Stomach (tissue), 9 donors: Measurements from ENCODE around the gene ZNF821. TPM values are rescaled to one million over a fixed set of nuclear protein-coding genes. Genes with fewer than 3 reads are reported as not detected.

ENCODE experiments used
- DNase-seq, 2 donors: peaks; one replicate each; pipeline versions ENCODE4 v3.0.0 to v3.0.0-alpha.2; 2013 to 2019
- H3K27ac ChIP-seq, 5 donors: fragments of 200-600 bp in 4 of 5; sonication (generic) in 4 of 5; one replicate each; pipeline ENCODE4 v1.5.1; 2013 to 2019; ENCODE audit warnings: mild to moderate bottlenecking in 1 of 5, moderate library complexity in 1 of 5
- H3K27me3 ChIP-seq, 3 donors: fragments of 200-600 bp; sonication (generic); one replicate each; pipeline ENCODE4 v1.5.1; 2017 to 2019; ENCODE audit warnings: mixed run types in 1 of 3
- H3K36me3 ChIP-seq, 4 donors: fragments of 200-600 bp; sonication (generic); 1 replicate in 3 of 4; 2 replicates in 1 of 4; pipeline ENCODE4 v1.5.1; 2016 to 2019
- H3K4me1 ChIP-seq, 4 donors: fragments of 200-600 bp; sonication (generic); one replicate each; pipeline ENCODE4 v1.5.1; 2016 to 2019
- H3K4me3 ChIP-seq, 4 donors: fragments of 200-600 bp; sonication (generic) in 3 of 4; one replicate each; pipeline ENCODE4 v1.5.1; 2016 to 2019; ENCODE audit warnings: mild to moderate bottlenecking in 1 of 4
- H3K9me3 ChIP-seq, 4 donors: fragments of 200-600 bp; sonication (generic); one replicate each; pipeline ENCODE4 v1.5.1; 2016 to 2019
- EP300 ChIP-seq: sonication (generic); formaldehyde crosslinking; IDR thresholded peaks from one replicate; pipeline ENCODE4 v1.6.1; 2017; ENCODE audit warnings: antibody characterized with exemption
- POLR2A ChIP-seq, 4 donors: fragments of 450-650 bp; IDR thresholded peaks; one replicate each; pipeline ENCODE4 v1.6.1; 2016; ENCODE audit warnings: antibody characterized with exemption in 4 of 4, control low read depth in 2 of 4, mild to moderate bottlenecking in 1 of 4, moderate library complexity in 1 of 4
- POLR2AphosphoS5 ChIP-seq, 3 donors: sonication (generic); formaldehyde crosslinking; IDR thresholded peaks; one replicate each; pipeline ENCODE4 v1.6.1; 2016; ENCODE audit warnings: antibody characterized with exemption in 3 of 3
- WGBS, 5 donors: extraction: QIAGEN DNeasy Blood & Tissue Kit in 3 of 5; methylation state at CpG; one replicate each; pipeline versions ENCODE4 v1.1.5 to v1.1.7; 2013 to 2018; 5-methylcytosine and 5-hydroxymethylcytosine counted together
- intact Hi-C: fragments of 100-400 bp; cut with DNase I; formaldehyde crosslinking; loops from one replicate; pipeline ENCODE4 v1.15.1; 2023; ENCODE audit warnings: low total_unique reads
- polyA plus RNA-seq, 3 donors: library from polyadenylated mRNA; stranded (reverse); fragments of 200-250 nt; gene quantifications; one replicate each; pipeline ENCODE4 v1.2.3, GENCODE V29; 2013
- total RNA-seq, 5 donors: library from RNA; depleted of rRNA; stranded (reverse); fragments of >200 nt; gene quantifications; one replicate each; pipeline versions ENCODE4 v1.1.0 to v1.2.3, GENCODE V29; 2014 to 2016
- TF ChIP-seq, protein P1 (sequence below), 7 experiments: fragments of 450-650 bp in 4 of 7; fragments of 200-600 bp in 3 of 7; sonication (generic) in 3 of 7; IDR thresholded peaks; one replicate each; pipeline ENCODE4 v1.5.1; 2016 to 2019; ENCODE audit warnings: antibody characterized with exemption in 7 of 7, control low read depth in 2 of 7, mild to moderate bottlenecking in 1 of 7
- donor health status: healthy with polysubstance abuse.
- donor health status: Bipolar disorder and iron deficiency.
- donor health status: healthy.

ZNF821 gene
- total and polyA plus RNA-seq, 8 donors: 0.45 to 240 (median 5.2) TPM

DNA sequence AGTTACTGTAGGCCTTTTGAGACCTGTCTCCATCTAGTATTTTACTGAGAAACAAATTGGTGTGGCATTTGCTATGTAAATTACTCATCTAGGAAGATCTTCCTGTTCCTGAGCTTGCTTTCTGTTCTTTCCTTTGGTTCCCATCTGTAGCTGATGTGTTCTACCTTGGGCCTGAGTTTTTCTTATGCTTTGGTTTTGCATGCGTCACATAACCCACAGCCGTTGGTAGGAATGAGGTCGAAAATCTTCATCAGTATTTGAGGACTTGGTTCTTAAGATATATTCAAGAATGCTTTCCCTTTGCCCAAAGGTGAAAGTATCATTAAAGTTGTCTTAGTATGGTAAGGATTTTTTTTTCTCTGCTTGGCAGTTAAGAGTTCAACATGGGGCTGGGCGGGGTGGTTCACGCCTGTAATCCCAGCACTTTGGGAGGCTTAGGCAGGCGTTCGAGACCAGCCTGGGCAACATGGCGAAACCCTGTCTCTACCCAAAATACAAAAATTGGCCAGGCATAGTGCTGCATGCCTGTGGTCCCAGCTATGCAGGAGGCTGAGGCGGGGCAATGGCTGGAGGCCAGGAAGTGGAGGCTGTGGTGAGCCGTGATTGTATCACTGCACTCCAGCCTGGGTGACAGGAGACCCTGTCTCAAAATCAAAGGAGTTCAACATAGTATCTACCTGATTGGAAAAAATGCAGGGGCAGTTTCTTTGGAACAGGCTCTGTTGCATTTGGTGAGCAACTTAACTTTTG is 40.1 kb upstream of the ZNF821 start:
- no peak overlapping the region for H3K4me3 ChIP-seq
- H3K9me3 ChIP-seq: no peaks in the 10 kb centered on the region
- H3K4me1 ChIP-seq: peaks cover 19 to 52% (median 33%) of the 10 kb centered on the region in 4 donors
- intact Hi-C loops: no loop called here
- no peaks in the 10 kb centered on the region for H3K27me3 ChIP-seq
- 84 to 90% (median 87%) methylated on average over 10 of the region's 10 CpGs for WGBS, 5 donors
- H3K36me3 ChIP-seq: peaks cover 77 to 100% (median 100%) of the 10 kb centered on the region in 4 donors
- no peak for DNase-seq
- no peak overlapping the region for H3K27ac ChIP-seq
- TF ChIP-seq EP300 (no peak), POLR2A (IDR thresholded peaks at IDR 0.05) (no peak), POLR2AphosphoS5 (IDR thresholded peaks at IDR 0.05) (no peak)
- TF ChIP-seq, protein P1, sequence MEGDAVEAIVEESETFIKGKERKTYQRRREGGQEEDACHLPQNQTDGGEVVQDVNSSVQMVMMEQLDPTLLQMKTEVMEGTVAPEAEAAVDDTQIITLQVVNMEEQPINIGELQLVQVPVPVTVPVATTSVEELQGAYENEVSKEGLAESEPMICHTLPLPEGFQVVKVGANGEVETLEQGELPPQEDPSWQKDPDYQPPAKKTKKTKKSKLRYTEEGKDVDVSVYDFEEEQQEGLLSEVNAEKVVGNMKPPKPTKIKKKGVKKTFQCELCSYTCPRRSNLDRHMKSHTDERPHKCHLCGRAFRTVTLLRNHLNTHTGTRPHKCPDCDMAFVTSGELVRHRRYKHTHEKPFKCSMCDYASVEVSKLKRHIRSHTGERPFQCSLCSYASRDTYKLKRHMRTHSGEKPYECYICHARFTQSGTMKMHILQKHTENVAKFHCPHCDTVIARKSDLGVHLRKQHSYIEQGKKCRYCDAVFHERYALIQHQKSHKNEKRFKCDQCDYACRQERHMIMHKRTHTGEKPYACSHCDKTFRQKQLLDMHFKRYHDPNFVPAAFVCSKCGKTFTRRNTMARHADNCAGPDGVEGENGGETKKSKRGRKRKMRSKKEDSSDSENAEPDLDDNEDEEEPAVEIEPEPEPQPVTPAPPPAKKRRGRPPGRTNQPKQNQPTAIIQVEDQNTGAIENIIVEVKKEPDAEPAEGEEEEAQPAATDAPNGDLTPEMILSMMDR (IDR thresholded peaks at IDR 0.05): no peak

GRCh38 chr16:71920658-71921057 is 36.7 kb upstream of the ZNF821 start:
- H3K36me3 ChIP-seq: peaks cover 69 to 100% (median 100%) of the 10 kb centered on the region in 4 donors
- H3K27me3 ChIP-seq: no peaks in the 10 kb centered on the region
- H3K9me3 ChIP-seq: no peaks in the 10 kb centered on the region
- DNase-seq: no peak
- WGBS, 5 donors: 77 to 84% (median 81%) methylated on average over 2 of the region's 2 CpGs
- no peak overlapping the region for H3K4me3 ChIP-seq
- no peak overlapping the region for H3K27ac ChIP-seq
- peaks cover 0 to 52% (median 24%) of the 10 kb centered on the region in 4 donors for H3K4me1 ChIP-seq
- TF ChIP-seq POLR2A (IDR thresholded peaks at IDR 0.05) (no peak), EP300 (no peak), POLR2AphosphoS5 (IDR thresholded peaks at IDR 0.05) (no peak)
- TF ChIP-seq, protein P1 (IDR thresholded peaks at IDR 0.05): no peak
- intact Hi-C loops: no loop called here

DNA sequence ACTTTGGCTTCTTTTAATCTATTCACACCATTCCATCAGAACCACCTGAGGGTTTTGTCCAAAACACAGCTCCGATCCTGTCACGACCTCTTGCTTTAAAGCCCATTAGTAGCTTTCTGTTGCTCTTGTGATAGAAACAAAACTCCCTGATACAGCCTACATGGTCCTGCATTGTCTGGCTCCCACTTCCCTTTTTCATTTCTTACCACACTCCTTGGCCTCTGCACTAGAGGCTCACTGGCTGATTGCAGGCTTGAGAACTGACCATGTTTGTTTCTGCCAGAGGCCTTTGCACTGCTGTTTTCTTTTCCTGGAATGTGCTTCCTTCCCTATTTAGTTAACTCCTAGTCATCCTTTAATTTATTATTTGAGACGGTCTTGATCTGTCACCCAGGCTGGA is 35.1 kb upstream of the ZNF821 start:
- intact Hi-C loops: no loop called here
- H3K27me3 ChIP-seq: no peaks in the 10 kb centered on the region
- TF ChIP-seq EP300 (no peak), POLR2AphosphoS5 (IDR thresholded peaks at IDR 0.05) (no peak), POLR2A (IDR thresholded peaks at IDR 0.05) (no peak)
- TF ChIP-seq, protein P1 (IDR thresholded peaks at IDR 0.05): no peak
- peaks cover 55 to 86% (median 86%) of the 10 kb centered on the region in 4 donors for H3K36me3 ChIP-seq
- H3K9me3 ChIP-seq: no peaks in the 10 kb centered on the region
- no peak overlapping the region for H3K4me3 ChIP-seq
- WGBS, 5 donors: 67 to 91% (median 82%) methylated on average over 3 of the region's 3 CpGs
- peaks cover 9 to 61% (median 34%) of the 10 kb centered on the region in 4 donors for H3K4me1 ChIP-seq
- H3K27ac ChIP-seq: no peak overlapping the region
- DNase-seq: no peak

DNA sequence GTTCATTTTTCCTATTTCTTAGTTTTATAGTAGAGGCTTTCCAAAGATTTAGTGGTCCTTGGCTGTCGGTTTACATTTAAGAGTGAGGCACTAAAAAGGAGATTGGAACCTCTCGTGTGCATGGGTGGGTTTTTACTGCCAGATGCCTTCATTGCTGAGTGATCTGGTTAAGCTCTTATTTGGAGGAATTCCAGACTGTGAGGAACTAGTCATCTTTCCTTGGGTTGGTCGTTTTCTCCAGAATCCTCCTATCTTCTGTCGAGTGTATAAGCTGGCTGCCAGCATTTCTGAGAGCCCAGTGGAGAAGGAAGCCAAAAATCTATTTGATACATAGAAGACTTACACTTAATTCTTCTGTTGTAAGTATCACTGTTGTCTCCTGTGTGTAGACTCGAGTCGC is 33.9 kb upstream of the ZNF821 start:
- Histone ChIP-seq H3K4me1 (peaks cover 9 to 69% (median 37%) of the 10 kb centered on the region in 4 donors), H3K27me3 (no peaks in the 10 kb centered on the region), H3K9me3 (no peaks in the 10 kb centered on the region), H3K36me3 (peaks cover 44 to 82% (median 75%) of the 10 kb centered on the region in 4 donors), H3K27ac (no peak overlapping the region), H3K4me3 (no peak overlapping the region)
- 70 to 82% (median 80%) methylated on average over 6 of the region's 6 CpGs for WGBS, 5 donors
- no peak for TF ChIP-seq POLR2AphosphoS5 (IDR thresholded peaks at IDR 0.05)
- TF ChIP-seq, protein P1 (IDR thresholded peaks at IDR 0.05): no peak
- TF ChIP-seq POLR2A (IDR thresholded peaks at IDR 0.05): no peak
- DNase-seq: no peak
- intact Hi-C loops: no loop called here
